Ovary (tissue), 3 donors: ENCODE data around the gene KRTAP20-1.

ENCODE experiments used
- POLR2A ChIP-seq: fragments of 450-650 bp; IDR thresholded peaks from one replicate; pipeline ENCODE4 v1.6.1; 2017; ENCODE audit warnings: antibody characterized with exemption, mild to moderate bottlenecking, moderate library complexity
- TF ChIP-seq, protein P1 (sequence below), 3 donors: fragments of 450-650 bp in 2 of 3; fragments of 200-600 bp in 1 of 3; IDR thresholded peaks; one replicate each; pipeline versions ENCODE4 v1.5.1 to v1.8.0; 2016 to 2022; ENCODE audit warnings: antibody characterized with exemption in 3 of 3, mild to moderate bottlenecking in 1 of 3
- donor health status: DM: no; HTN: no; CAD: no.

DNA sequence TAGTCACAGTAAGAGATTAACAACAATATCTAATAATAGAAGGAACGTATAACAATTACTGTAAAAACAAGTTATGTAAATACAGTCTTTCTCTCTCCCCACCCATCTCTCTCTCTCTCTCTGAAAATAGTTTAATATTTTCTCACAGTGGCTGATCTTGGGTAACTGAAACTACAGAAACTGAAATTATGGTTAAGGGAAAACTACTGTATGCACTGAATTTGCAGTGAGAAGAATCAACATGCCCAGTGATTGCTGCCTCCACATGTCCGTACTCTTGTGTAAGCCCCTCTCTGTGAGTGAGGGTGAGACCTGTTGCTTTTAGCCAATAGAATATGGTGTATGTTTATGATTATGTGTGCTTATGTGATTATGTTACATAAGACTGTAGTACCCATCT, 4.1 kb upstream of the KRTAP20-1 start:
- TF ChIP-seq, protein P1, sequence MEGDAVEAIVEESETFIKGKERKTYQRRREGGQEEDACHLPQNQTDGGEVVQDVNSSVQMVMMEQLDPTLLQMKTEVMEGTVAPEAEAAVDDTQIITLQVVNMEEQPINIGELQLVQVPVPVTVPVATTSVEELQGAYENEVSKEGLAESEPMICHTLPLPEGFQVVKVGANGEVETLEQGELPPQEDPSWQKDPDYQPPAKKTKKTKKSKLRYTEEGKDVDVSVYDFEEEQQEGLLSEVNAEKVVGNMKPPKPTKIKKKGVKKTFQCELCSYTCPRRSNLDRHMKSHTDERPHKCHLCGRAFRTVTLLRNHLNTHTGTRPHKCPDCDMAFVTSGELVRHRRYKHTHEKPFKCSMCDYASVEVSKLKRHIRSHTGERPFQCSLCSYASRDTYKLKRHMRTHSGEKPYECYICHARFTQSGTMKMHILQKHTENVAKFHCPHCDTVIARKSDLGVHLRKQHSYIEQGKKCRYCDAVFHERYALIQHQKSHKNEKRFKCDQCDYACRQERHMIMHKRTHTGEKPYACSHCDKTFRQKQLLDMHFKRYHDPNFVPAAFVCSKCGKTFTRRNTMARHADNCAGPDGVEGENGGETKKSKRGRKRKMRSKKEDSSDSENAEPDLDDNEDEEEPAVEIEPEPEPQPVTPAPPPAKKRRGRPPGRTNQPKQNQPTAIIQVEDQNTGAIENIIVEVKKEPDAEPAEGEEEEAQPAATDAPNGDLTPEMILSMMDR (IDR thresholded peaks at IDR 0.05): no peak
- TF ChIP-seq POLR2A: no peak
